ENCODE data around the gene IGFBPL1. TPM values are rescaled to one million over a fixed set of nuclear protein-coding genes. Genes with fewer than 3 reads are reported as not detected.
A peak's percentile ranks its signal among the peaks of the same experiment; 100 is the strongest.

The IGFBPL1 gene
- total RNA-seq, 1 experiment from 2014 or later: 2.1 TPM

GRCh38 chr9:38432922-38433510 lies 8.8 kb upstream of the IGFBPL1 start:
- peak; percentile 30 for DNase-seq (ENCODE audit: extremely low read depth, low read depth)

GRCh38 chr9:38431116-38431515 lies 6.9 kb upstream of the IGFBPL1 start:
- no peak for DNase-seq (ENCODE audit: extremely low read depth, low read depth)

- no peak for DNase-seq (ENCODE audit: extremely low read depth, low read depth)
Observed at GRCh38 chr9:38428062-38428461, 3.8 kb upstream of the IGFBPL1 start.

- no peak for DNase-seq (ENCODE audit: extremely low read depth, low read depth)
Observed at GRCh38 chr9:38424918-38425317, 664 bp upstream of the IGFBPL1 start.

GRCh38 chr9:38423273-38423972 lies 831 bp downstream of the IGFBPL1 start:
- no peak for DNase-seq (ENCODE audit: extremely low read depth, low read depth)

GRCh38 chr9:38422555-38423260 lies 1.5 kb downstream of the IGFBPL1 start:
- DNase-seq (ENCODE audit: extremely low read depth, low read depth): no peak

DNA sequence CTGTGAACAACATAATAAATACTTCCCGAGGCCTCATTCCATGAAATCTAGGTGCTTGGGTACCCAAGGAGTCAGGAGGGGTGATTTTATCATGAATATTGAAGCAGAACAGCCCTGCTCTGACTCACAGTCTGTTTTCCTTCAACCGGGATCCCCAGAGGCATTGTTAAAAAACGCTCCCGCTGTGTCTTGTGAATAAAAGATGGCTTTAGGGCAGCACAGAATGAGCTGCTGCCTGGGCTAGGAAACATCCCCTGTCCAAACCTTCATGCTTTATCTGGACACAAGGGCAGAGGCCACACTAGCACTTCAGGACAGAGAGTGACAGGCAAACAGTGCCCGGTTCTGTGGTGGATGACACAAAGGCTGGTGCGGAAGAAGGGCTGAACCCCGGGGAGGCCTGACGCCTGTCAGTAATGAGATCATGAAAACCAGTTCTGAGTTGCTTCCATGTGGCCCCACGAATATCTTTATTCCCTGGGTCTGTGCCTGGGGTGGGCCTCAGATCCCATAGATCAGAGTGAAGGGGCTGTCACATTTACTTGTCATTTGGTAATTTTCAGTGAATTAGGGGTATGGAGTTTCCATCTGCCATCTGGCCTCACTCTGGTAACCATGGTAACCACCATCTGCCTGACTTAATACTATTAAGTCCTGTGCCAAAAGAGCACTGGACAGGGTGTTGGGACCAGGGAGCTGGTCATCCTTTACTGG lies 2.6 kb downstream of the IGFBPL1 start:
- DNase-seq (ENCODE audit: extremely low read depth, low read depth): no peak

DNA sequence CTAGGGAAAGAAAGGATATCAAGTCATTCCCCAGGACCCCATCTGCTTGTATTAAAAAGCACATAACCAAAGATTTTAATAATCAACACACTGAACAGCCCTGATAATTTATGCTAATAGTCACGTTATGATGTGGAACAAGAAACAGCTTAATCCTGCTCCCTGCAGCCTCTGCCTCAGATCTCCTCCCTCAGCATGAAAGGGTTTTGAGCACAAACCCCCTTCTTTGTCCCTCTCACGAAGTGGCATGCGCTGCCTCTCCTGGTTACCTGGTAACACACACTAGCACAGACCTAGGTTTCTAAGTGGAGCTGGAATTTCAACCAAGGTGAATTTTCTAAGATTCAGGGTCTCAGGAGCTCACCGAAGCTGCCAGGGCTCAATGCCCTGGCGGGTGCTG lies 5.1 kb downstream of the IGFBPL1 start:
- no peak for DNase-seq (ENCODE audit: extremely low read depth, low read depth)

GRCh38 chr9:38418366-38418765 lies 5.9 kb downstream of the IGFBPL1 start:
- DNase-seq (ENCODE audit: extremely low read depth, low read depth): no peak

GRCh38 chr9:38417003-38417945 lies 7.0 kb downstream of the IGFBPL1 start:
- no peak for DNase-seq (ENCODE audit: extremely low read depth, low read depth)

DNA sequence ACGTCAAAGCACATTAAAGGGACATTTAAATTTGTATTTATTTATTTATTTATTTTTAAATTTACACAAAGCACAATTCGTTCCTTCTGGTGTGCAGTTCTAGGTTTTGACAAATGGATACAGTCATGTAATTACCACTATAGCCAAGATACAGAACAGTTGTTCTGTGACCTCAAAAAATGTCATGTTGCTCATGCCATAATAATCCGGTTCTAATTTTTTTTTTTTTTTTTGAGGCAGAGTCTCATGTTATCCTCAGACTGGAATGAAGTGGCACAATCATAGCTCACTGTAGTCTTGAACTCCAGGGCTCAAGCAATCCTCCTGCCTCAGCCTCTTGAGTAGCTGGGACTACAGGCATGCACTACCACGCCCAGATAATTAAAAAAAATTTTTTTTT lies 7.8 kb downstream of the IGFBPL1 start:
- DNase-seq (ENCODE audit: extremely low read depth, low read depth): no peak

- no peak for DNase-seq (ENCODE audit: extremely low read depth, low read depth)
Observed at GRCh38 chr9:38415856-38416255, 8.4 kb downstream of the IGFBPL1 start.

DNA sequence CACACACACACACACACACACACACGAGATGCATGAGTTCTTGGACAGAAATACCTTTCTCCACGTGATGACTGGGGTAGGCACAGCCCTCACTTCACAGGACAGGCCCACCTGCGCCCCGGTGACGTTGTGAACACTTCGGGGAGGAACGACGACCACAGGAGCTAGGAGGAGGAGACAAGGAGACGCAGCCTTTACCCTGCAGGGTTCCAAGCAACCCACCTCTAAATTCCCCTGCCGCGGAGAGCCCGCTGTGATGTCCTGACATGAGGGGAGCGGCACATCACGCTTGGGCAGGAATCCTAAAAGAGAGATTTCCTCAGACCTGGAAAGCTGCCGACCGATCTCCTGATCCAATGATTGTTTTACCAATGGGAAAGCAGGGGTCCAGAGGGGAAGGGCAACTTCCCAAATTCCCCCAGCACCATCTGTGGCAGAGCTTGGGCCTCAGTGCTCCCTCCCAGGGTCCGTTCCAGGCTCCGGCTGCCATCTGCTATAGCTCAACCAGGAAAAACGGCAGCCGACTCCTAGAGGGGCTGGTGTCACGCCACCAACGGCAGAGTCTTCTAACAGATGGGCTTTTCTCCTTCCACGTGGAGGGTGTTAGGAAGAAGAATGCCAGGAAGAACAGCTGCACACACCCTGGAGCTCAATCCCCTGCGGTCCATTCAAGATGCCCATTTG lies 10.1 kb downstream of the IGFBPL1 start:
- no peak for DNase-seq (ENCODE audit: extremely low read depth, low read depth)

DNA sequence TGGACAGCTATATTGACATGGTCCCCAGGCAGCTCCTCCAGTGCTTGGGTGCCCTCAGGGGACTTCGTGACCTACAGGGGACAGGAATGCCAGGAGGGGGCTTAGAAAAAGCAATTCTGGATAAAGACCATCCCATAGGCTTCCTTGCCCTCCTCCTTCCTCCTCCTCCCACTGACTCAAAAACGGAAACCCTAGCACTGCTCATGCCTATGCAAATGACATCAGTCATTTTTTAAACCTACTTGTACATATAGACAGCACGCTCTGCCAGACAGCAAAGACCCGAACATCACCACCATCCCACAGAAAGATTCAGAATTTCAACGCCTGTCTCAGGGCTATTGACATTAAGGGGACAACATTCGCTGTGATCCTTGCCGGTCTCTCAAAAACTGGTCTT lies 11.0 kb downstream of the IGFBPL1 start:
- DNase-seq (ENCODE audit: extremely low read depth, low read depth): no peak

GRCh38 chr9:38412751-38413150 lies 11.5 kb downstream of the IGFBPL1 start:
- DNase-seq (ENCODE audit: extremely low read depth, low read depth): no peak

- no peak for DNase-seq (ENCODE audit: extremely low read depth, low read depth)
Observed at GRCh38 chr9:38408719-38409118, 15.5 kb downstream of the IGFBPL1 start.

DNA sequence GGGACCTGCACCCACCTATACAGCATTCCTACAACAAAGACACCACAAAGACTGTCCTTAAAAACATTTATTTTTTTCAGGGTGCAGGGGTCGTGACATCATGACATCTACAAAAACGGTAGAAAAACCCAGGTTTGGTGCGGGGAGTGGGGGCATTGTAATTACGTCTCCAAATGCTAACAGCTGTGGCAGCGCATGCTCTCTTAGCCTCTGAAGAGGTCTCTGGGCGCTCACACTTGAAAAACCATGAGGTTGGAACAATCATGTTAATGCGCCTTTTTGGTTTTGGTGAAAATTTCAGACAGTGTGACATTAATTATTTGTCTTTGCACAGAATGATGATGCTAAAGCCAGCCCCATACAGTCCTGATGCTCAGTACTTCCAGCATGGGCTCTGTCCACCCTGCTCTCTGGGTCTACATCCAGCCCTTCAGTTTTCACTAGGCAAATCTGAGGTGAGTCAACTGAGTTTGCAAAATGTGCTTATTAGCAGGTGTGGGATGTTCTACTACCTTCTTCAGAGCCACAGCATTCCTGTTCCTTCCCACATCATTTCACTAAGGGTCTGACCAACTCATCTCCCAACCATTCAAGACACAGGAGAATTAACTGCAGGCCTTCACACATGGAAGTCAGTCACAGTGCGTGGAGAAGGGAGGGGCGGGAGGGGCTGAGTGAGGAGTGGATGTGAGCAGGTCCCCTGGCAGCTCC lies 17.6 kb downstream of the IGFBPL1 start:
- DNase-seq (ENCODE audit: extremely low read depth, low read depth): no peak

DNA sequence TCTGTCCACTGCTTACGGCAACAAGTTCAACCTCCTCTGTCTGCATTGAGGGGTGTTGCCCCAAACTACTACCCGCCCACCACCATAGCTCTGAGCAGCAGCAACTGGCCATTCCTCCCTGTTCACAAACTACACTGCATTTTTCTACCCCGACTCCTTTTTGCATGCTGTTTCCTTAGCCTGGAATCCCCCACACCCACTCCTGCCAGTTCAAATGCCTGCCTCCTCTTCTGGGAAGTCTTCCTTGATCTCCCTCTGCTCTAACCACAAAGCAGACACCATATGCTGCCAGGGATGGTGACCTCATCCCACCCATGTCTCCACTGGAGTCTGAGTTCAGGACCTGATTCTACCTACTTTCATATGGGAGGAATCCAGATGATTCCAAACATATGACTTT lies 18.5 kb downstream of the IGFBPL1 start:
- DNase-seq (ENCODE audit: extremely low read depth, low read depth): no peak

- no peak for DNase-seq (ENCODE audit: extremely low read depth, low read depth)
Observed at GRCh38 chr9:38404314-38404713, 19.9 kb downstream of the IGFBPL1 start.

Data from NCI-H460 (cell line).